NOMO-1 treated with DMSO at 0.1 percent for 48 hours (cell line): Measurements from ENCODE around the gene RHOB.
"Not testable (repeated sequence)": the region's sequence is repeated elsewhere in the genome, so short reads cannot be mapped to it uniquely, and the experiment has no call there.

Source experiments
- DNase-seq: peaks from one replicate; lab custom pipeline; 2025; ENCODE audit not compliant: unreplicated experiment; lab: John Stamatoyannopoulos, UW

RHOB gene

GRCh38 chr2:20451761-20452499 lies 5.1 kb downstream of the RHOB start:
- DNase-seq: no peak

- no peak for DNase-seq
Measured at GRCh38 chr2:20452551-20452950, 5.7 kb downstream of the RHOB start.

GRCh38 chr2:20453087-20453486 lies 6.2 kb downstream of the RHOB start:
- no peak for DNase-seq

GRCh38 chr2:20454036-20454981 lies 7.4 kb downstream of the RHOB start:
- DNase-seq: no peak

- no peak for DNase-seq
Measured at GRCh38 chr2:20455076-20455587, 8.3 kb downstream of the RHOB start.

- DNase-seq: no peak
Measured at GRCh38 chr2:20456116-20456571, 9.3 kb downstream of the RHOB start.

- no peak for DNase-seq
Measured at GRCh38 chr2:20456636-20457426, 10.0 kb downstream of the RHOB start.

GRCh38 chr2:20457661-20458630 lies 11.1 kb downstream of the RHOB start:
- no peak for DNase-seq

GRCh38 chr2:20458737-20459484 lies 12.0 kb downstream of the RHOB start:
- not testable (repeated sequence) for DNase-seq

- DNase-seq: no peak
Measured at GRCh38 chr2:20465716-20466394, 19.0 kb downstream of the RHOB start.

GRCh38 chr2:20467789-20468548 lies 21.1 kb downstream of the RHOB start:
- DNase-seq: no peak

GRCh38 chr2:20468549-20469500 lies 22.0 kb downstream of the RHOB start:
- no peak for DNase-seq

GRCh38 chr2:20469595-20469994 lies 22.7 kb downstream of the RHOB start:
- no peak for DNase-seq

GRCh38 chr2:20470211-20470610 lies 23.3 kb downstream of the RHOB start:
- no peak for DNase-seq

GRCh38 chr2:20471148-20471547 lies 24.3 kb downstream of the RHOB start:
- DNase-seq: no peak

- no peak for DNase-seq
Measured at GRCh38 chr2:20471902-20472559, 25.2 kb downstream of the RHOB start.
